Pancreas (tissue), 10 donors: ENCODE data around the gene BCAN. TPM values are rescaled to one million over a fixed set of nuclear protein-coding genes. Genes with fewer than 3 reads are reported as not detected.
A peak's percentile ranks its signal among the peaks of the same experiment; 100 is the strongest.

Experiments
- ATAC-seq, 4 donors: fragments of 200-7000 bp; cut with Tn5 transposase; one replicate each; pipeline versions ENCODE4 v1.8.0 to v1.9.1; 2020; ENCODE audit warnings: mild to moderate bottlenecking in 4 of 4, moderate library complexity in 4 of 4
- DNase-seq, 6 donors: peaks; one replicate each; pipeline ENCODE4 v3.0.0-alpha.2; 2020
- FAIRE-seq: peaks from 2 replicates; lab custom pipeline; 2012; peaks lifted over from hg19 to GRCh38; lab: Jason Lieb, UNC
- H3K27ac ChIP-seq, 4 donors: fragments of 200-600 bp; sonication (generic); 1 replicate in 3 of 4; 2 replicates in 1 of 4; pipeline versions ENCODE4 v1.5.0 to v1.8.0; 2020
- H3K27me3 ChIP-seq, 4 donors: fragments of 200-600 bp; one replicate each; pipeline ENCODE4 v1.8.0; 2021
- H3K36me3 ChIP-seq, 3 donors: fragments of 200-600 bp; sonication (generic) in 1 of 3; one replicate each; pipeline versions ENCODE4 v1.5.0 to v1.8.0; 2020 to 2021
- H3K4me1 ChIP-seq, 3 donors: fragments of 200-600 bp; one replicate each; pipeline ENCODE4 v1.8.0; 2021
- H3K4me3 ChIP-seq, 4 donors: fragments of 200-600 bp; sonication (generic) in 2 of 4; one replicate each; pipeline versions ENCODE4 v1.5.0 to v1.8.0; 2020 to 2021
- H3K9me3 ChIP-seq, 4 donors: fragments of 200-600 bp; one replicate each; pipeline ENCODE4 v1.8.0; 2021
- WGBS, 2 donors: extraction: QIAGEN DNeasy Blood & Tissue Kit; methylation state at CpG; one replicate each; pipeline ENCODE4 v1.1.7; 2013; 5-methylcytosine and 5-hydroxymethylcytosine counted together
- intact Hi-C, 3 donors: fragments of 100-400 bp; cut with DNase I; formaldehyde crosslinking; loops; one replicate each; pipeline versions ENCODE4 v1.11.1 to v1.14.2; 2022
- polyA plus RNA-seq, 2 donors: library from polyadenylated mRNA; stranded (reverse); fragments of 200-250 nt; gene quantifications; one replicate each; pipeline ENCODE4 v1.2.3, GENCODE V29; 2013
- total RNA-seq, 6 donors: library from RNA; stranded (reverse); fragmentation: NEBNext Ultra II Directional in 4 of 6; extraction: Animal tissue kit (Norgen Biotek cat#: 25700) in 4 of 6; gene quantifications; one replicate each; pipeline versions ENCODE4 v1.2.1 to v1.2.4, GENCODE V29; 2021 to 2023
- TF ChIP-seq, protein P1 (sequence below), 4 donors: fragments of 200-600 bp; sonication (generic) in 3 of 4; IDR thresholded peaks; one replicate each; pipeline versions ENCODE4 v1.5.0 to v1.8.0; 2021; ENCODE audit warnings: antibody characterized with exemption in 4 of 4
- donor health status: healthy with polysubstance abuse.
- donor health status: DM: no; HTN: no; CAD: no; lungs with moderate emphysema.
- donor health status: DM: no; HTN: no; CAD: no.
- donor health status: control.
- donor health status: control.
- donor health status: Bipolar disorder and iron deficiency.
- donor health status: DM: yes; HTN: yes; CAD: no.
- donor health status: DM: no; HTN: no; CAD: no.
- donor health status: DM: no; HTN: no; CAD: no.
- donor health status: DM: yes; HTN: yes; CAD: no.

Gene BCAN
- total and polyA plus RNA-seq, 8 donors: 0.12 TPM; not detected in 7

DNA sequence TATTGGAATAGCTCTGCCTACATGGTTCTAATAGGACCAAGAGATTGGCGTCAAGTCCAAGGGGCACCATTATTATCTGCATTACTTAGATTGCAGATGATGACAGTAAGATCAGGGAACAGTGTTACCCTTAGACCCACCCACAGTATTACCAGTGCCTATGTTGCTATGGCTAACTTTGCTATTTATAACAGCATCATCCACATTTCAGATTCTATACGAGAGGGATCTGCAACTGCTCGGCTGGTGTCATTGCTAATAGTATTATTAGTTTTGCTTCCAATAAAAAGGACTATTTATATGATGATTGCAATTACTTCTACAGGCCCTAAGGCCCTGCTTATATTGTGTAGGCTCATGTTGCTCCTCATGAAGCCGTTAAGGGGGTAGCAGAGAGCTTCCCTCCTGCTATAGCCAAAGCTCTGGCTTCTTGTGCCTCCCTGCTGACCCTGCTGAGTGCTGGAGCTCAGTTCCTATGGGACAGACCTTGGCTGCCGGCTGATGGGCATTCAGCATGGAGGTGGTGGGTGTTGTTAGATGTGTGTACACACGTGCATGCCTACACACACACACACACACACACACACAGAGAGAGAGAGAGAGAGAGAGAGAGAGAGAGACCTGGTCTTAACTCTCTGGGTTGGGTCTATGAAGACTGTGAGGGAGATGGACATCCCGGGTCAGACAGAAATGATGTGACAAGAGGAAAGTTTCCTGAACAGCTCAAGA lies 1.3 kb downstream of the BCAN start:
- Histone ChIP-seq H3K27ac (no peak overlapping the region), H3K36me3 (no peaks in the 10 kb centered on the region), H3K4me1 (peaks cover 5 to 8% (median 5%) of the 10 kb centered on the region in 3 donors), H3K27me3 (peaks cover 0 to 27% (median 3%) of the 10 kb centered on the region in 4 donors), H3K4me3 (no peak overlapping the region), H3K9me3 (no peaks in the 10 kb centered on the region)
- no peak for DNase-seq
- FAIRE-seq: no peak
- TF ChIP-seq, protein P1, sequence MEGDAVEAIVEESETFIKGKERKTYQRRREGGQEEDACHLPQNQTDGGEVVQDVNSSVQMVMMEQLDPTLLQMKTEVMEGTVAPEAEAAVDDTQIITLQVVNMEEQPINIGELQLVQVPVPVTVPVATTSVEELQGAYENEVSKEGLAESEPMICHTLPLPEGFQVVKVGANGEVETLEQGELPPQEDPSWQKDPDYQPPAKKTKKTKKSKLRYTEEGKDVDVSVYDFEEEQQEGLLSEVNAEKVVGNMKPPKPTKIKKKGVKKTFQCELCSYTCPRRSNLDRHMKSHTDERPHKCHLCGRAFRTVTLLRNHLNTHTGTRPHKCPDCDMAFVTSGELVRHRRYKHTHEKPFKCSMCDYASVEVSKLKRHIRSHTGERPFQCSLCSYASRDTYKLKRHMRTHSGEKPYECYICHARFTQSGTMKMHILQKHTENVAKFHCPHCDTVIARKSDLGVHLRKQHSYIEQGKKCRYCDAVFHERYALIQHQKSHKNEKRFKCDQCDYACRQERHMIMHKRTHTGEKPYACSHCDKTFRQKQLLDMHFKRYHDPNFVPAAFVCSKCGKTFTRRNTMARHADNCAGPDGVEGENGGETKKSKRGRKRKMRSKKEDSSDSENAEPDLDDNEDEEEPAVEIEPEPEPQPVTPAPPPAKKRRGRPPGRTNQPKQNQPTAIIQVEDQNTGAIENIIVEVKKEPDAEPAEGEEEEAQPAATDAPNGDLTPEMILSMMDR (IDR thresholded peaks at IDR 0.05): no peak
- WGBS, 2 donors: 51 to 72% methylated on average over 7 of the region's 7 CpGs
- intact Hi-C loops: no loop called here
- no peak for ATAC-seq

DNA sequence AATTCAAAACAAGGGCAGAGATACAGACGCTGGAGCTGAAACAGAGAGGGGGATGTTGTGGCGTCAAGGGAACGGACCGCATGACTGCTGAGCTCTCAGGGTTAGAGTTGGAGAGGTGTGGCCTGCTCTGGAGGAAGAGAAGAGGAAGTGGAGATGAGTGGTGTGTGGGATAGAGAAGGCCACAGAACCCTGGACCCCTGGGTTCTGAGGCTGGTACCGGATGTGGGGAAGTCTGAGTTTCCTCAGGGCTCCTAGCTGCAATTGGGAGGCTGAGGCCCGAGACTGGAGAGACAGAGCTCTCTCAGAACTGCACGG lies 1.8 kb downstream of the BCAN start:
- FAIRE-seq (no peak), DNase-seq (no peak), ATAC-seq (peak in 1 of 4 donors; percentile 23)
- H3K9me3 ChIP-seq: no peaks in the 10 kb centered on the region
- H3K4me1 ChIP-seq: peaks cover 5 to 8% (median 5%) of the 10 kb centered on the region in 3 donors
- H3K27me3 ChIP-seq: peaks cover 0 to 27% (median 3%) of the 10 kb centered on the region in 4 donors
- no peak overlapping the region for H3K4me3 ChIP-seq
- TF ChIP-seq, protein P1 (IDR thresholded peaks at IDR 0.05): no peak
- no peak overlapping the region for H3K27ac ChIP-seq
- 80 to 83% methylated on average over 7 of the region's 7 CpGs for WGBS, 2 donors
- H3K36me3 ChIP-seq: no peaks in the 10 kb centered on the region
- intact Hi-C loops: no loop called here

DNA sequence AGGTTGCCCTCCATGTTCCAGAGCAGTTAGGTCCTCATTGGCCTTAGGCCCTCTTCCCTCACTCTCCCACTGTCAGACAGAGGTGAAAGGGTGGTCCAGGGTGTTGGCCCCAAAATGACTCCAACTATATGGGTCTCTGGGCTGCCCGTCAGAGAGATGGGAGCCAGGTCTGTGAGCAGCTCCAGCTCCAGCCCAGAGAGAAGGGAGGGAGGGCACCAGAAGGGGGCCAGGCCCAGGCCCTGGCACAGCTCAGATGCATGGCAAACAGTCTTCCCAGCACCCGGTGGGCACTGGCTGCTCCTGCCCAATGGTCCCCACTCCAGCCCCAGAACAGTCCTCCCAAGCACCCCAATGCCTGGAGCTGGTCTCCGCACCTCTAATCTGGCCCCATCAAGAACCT lies 2.2 kb downstream of the BCAN start:
- intact Hi-C loops: no loop called here
- no peak for ATAC-seq
- TF ChIP-seq, protein P1 (IDR thresholded peaks at IDR 0.05): no peak
- peaks cover 5 to 8% (median 5%) of the 10 kb centered on the region in 3 donors for H3K4me1 ChIP-seq
- no peak for FAIRE-seq
- no peak overlapping the region for H3K27ac ChIP-seq
- H3K4me3 ChIP-seq: no peak overlapping the region
- WGBS, 2 donors: 73 to 92% methylated on average over 3 of the region's 3 CpGs
- H3K36me3 ChIP-seq: no peaks in the 10 kb centered on the region
- no peaks in the 10 kb centered on the region for H3K9me3 ChIP-seq
- no peak for DNase-seq
- peaks cover 0 to 27% (median 3%) of the 10 kb centered on the region in 4 donors for H3K27me3 ChIP-seq

DNA sequence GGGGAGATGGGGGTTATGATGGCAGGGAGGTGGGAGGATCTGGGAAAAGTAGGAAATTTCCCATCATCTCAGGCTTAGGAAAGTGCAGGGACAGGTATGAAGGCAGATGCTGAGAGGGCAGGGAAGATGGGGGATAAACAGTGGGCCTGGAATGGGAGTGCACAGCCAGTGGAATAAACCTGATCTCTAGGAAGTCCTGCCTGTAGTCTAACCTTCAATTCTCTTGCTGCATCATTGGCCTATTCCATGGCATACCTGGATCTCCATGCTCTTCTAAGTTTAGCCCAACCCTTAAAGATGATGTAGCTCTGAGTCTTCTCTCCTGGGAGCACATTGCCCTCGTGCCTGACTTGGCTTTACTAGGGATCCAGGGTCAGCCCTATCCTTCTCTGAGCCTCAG lies 2.7 kb downstream of the BCAN start:
- Histone ChIP-seq H3K4me3 (no peak overlapping the region), H3K4me1 (peaks cover 5 to 8% (median 5%) of the 10 kb centered on the region in 3 donors), H3K27ac (no peak overlapping the region), H3K27me3 (peaks cover 0 to 27% (median 3%) of the 10 kb centered on the region in 4 donors), H3K9me3 (no peaks in the 10 kb centered on the region), H3K36me3 (no peaks in the 10 kb centered on the region)
- FAIRE-seq (no peak), ATAC-seq (no peak), DNase-seq (no peak)
- 27 to 62% methylated on average over 1 of the region's 1 CpG for WGBS, 2 donors
- intact Hi-C loops: no loop called here
- TF ChIP-seq, protein P1 (IDR thresholded peaks at IDR 0.05): no peak

DNA sequence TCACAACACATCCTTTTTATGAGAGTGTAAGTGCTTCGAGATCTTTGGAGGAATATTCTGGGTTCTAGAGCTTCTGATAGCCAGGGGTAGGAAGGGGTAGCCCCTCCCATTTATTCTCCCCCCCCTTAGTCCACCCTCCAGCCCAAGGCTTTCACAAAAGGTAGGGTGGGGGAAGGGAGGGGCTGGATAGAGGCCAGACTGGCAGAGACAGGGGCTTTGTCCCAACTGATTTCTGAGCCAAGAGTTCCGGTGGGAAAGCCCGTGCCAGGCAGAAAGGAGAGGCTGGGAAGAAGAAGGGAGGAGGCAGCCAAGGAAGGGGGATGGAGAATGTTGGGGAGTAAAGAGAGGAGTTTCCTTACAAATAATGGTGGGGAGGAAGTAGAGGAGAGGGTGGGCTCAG lies 3.1 kb downstream of the BCAN start:
- WGBS, 2 donors: 45 to 48% methylated on average over 3 of the region's 3 CpGs
- DNase-seq (no peak), FAIRE-seq (no peak), ATAC-seq (no peak)
- no peaks in the 10 kb centered on the region for H3K36me3 ChIP-seq
- intact Hi-C loops: no loop called here
- H3K27me3 ChIP-seq: peaks cover 0 to 27% (median 3%) of the 10 kb centered on the region in 4 donors
- H3K4me3 ChIP-seq: no peak overlapping the region
- TF ChIP-seq, protein P1 (IDR thresholded peaks at IDR 0.05): no peak
- no peaks in the 10 kb centered on the region for H3K9me3 ChIP-seq
- no peak overlapping the region for H3K27ac ChIP-seq
- H3K4me1 ChIP-seq: peaks cover 5 to 8% (median 5%) of the 10 kb centered on the region in 3 donors
